HG02970 (cell line): Measurements from ENCODE around the gene ATP6V0C.

Experiments
- ATAC-seq: cut with Tn5 transposase; IDR thresholded peaks from one replicate; pipeline ENCODE4 v1.9.1; 2021; ENCODE audit warnings: mild to moderate bottlenecking, moderate library complexity, moderate number of reproducible peaks; ENCODE audit not compliant: unreplicated experiment, low FRiP score

The ATP6V0C gene

DNA sequence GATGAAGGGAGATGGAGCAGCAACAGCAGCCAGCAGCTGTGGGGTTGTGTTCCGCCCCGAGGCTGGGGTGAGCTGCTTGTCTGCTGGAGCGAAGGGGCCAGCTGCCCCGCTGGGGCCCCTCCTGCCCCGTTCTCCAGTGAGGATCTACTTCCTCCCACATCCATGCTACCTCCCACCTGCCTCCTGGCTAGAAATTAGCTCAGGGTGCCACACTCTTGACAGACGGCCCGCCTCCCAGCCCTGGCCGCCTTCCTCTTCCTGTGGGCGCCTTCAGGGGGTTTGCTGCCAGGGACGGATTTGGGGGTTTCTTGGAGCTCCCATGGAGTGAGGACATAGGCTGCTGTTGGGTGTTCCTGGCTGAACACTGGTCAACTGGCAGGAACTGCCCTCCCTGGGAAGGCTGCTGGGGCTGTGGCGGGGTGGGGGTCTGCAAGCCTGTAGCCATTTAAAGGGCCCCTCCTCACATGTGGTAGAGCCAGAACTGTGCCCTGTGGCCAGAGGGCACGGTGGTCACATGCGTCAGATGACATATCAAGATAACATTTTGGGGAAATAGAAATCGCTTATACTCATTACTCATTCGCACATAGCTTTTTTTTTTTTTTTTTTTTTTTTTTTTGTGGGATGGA, 25.7 kb upstream of the ATP6V0C start:
- no peak for ATAC-seq

DNA sequence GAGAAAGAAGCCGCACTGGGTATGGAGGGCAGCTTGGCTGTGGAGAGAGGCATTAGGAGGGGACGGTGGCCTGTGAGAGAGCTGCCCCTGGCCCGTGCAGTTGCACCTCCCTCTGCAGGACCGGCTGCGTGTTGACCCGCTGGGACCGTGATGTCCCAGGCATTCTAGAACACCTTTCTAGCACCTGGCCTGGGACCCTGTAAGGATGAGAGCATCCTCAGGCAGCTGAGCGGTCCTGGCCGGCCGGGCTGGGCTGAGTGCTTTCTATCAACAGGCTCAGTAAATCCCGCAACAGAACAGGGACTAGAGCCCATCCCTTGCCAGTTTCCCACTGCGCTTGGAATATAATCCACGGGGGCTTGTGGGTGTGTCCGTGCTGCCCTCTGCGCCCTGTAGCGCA, 24.2 kb upstream of the ATP6V0C start:
- no peak for ATAC-seq

DNA sequence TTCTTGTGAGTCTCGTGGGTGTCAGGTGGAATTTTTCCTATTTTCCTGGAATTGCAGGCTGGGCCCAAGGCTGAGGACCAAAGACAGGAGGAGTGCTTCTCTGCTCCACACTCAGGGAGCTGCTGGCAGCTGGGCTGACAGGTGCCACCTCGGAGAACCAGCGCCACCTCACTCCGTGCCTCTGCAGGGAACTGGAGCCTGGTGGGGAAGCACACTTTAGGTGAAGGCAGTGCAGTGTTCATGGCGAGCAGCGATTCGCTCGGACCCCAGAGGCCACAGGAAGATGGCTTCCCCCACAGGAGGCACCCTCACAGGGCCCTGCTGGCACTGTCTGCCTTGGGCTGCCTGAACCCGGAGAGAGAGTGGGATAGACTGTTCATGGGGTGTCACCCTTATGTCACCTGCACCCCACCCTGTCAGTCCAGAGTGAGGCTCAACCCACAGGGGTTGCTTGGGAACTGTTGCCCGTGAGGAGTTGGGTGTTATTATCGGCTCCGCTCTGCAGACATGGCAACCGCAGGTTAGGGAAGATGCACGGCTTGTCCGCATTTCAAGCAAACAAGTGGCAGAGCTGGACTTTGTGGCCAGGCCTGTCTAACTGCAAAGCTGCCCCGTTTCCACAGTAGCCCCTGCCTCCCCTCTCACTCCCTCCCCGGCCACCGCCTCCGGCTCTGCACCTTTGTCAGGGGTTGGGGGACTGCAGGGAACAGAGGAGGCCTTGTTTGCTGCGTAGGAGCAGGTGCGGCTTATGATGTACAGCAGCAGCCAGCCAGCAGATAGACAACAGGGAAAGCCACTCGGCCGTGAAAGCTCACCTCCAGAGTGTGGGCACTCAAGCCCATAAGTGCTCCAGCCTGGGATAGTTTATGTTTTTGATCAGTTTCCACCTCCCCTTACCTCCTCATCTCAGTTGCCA, 23.3 kb upstream of the ATP6V0C start:
- ATAC-seq, result no peak

DNA sequence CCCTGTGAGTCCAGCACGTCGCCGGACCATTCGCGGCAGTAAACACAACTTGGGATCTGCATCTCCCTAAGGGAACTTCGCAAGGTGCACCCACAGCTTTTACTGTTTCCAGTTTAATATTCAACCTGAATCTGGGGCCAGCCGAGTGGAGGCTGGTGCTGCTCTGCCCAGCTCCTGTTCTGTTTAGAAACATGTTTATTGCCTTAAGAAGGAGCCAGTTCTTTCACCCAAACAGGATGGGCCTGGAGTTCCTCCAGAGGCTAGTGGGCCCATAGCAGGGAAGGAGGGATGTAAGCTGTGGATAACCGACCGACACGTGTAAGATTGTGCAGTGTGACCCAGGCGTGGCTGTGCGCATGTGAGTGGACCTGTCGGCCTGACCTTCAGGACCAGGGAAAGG, 21.5 kb upstream of the ATP6V0C start:
- no peak for ATAC-seq

DNA sequence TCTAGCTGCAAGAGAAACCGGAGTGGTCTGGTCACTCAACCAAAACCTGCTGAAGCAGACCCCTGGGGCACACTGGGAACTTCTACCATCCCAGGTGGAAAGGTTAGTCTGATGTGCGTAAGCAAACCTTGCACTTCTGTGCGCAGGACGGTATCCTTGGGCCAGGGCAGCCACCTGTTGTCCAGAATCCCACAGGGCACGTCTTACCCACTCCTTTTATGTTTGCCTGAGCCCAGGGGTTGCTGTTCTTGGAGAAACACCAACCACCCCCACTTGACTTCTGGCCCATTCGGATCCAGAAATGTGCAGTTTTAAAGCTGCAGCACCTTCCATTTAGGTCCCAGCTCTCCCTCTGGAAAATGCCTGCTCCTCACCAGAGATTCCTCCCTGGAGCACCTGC, 20.1 kb upstream of the ATP6V0C start:
- ATAC-seq, result no peak

DNA sequence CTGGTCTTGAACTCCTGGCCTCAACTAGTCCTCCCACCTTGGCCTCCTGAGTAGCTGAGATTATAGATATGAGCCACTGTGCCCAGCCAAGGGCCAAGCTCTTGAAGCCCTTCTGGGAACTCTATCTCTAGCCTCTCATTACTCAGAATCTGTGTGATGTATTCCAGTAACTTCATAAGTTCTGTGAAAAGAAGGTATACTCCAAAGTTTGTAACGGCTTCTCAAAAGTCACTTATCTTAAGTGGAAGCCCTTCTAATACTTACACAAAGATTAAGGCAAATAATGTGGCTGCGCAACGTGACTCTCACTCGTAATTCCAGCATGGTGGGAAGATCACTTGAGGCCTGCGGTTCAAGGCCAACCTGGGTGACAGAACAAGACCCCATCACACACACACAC, 19.1 kb upstream of the ATP6V0C start:
- no peak for ATAC-seq

DNA sequence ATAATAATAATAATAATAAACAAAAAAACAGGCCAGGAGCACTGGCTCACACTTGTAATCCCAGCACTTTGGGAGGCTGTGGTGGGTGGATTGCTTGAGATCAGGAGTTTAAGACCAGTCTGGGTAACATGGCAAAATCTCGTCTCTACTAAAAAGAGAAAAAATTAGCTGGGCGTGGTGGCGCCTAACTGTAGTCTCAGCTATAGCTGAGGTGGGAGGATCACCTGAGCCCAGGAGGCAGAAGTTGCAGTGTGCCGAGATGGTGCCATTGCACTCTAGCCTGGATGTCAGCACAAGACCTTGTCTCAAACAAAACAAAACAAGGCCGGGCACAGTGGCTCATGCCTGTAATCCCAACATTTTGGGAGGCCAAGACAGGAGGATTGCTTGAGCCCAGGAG, 18.7 kb upstream of the ATP6V0C start:
- ATAC-seq, result no peak

GRCh38 chr16:2496223-2497115, 17.3 kb upstream of the ATP6V0C start:
- no peak for ATAC-seq

- ATAC-seq, result no peak
Observed at GRCh38 chr16:2497116-2497630, 16.6 kb upstream of the ATP6V0C start.

GRCh38 chr16:2497695-2498484, 15.9 kb upstream of the ATP6V0C start:
- ATAC-seq, result no peak

- no peak for ATAC-seq
Observed at GRCh38 chr16:2498531-2499253, 15.1 kb upstream of the ATP6V0C start.

DNA sequence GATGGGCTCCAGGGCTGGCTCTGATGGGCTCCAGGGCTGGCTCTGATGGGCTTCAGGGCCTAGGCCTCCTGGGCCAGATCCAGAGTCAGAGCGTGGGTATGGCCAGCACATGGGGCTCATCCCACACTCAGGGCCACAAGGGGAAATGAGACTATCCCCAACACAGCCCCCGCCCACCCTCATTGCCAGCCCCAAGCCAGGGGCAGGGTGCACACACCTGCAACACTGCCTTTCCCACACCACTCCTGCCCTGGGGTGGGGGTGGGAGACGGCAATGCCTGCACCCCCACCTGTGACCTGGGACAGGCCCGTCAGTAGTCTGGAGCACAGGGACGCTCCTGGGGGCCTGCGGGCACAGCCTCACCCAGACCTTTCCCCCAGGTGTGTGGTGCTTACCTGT, 14.3 kb upstream of the ATP6V0C start:
- ATAC-seq, result no peak

DNA sequence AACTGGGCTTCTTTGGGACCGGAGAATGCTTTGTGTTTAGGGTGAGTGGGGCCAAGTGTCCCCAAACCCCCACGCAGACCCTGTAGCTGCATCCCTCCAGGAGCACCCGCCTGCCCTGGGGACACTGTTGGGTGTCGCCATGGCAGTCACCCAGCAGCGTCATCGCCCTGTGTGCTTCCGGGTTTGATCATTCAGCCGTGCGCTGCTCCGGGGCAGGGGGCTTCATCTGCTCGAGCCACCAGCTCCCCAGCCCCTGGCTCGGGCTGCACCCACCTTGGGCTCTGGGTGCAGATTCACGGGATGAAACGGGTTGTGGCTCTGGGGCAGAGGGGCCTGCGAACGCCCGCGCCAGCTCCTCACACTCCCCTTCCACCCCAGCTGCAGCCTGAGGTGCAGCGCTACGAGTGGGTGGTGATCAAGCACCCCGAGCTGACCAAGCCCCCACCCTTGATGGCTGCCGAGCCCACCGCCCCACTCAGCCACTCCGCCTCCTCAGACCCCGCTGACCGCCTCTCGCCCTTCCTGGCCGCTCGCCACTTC, 13.8 kb upstream of the ATP6V0C start:
- no peak for ATAC-seq

GRCh38 chr16:2500430-2500917, 13.3 kb upstream of the ATP6V0C start:
- no peak for ATAC-seq

DNA sequence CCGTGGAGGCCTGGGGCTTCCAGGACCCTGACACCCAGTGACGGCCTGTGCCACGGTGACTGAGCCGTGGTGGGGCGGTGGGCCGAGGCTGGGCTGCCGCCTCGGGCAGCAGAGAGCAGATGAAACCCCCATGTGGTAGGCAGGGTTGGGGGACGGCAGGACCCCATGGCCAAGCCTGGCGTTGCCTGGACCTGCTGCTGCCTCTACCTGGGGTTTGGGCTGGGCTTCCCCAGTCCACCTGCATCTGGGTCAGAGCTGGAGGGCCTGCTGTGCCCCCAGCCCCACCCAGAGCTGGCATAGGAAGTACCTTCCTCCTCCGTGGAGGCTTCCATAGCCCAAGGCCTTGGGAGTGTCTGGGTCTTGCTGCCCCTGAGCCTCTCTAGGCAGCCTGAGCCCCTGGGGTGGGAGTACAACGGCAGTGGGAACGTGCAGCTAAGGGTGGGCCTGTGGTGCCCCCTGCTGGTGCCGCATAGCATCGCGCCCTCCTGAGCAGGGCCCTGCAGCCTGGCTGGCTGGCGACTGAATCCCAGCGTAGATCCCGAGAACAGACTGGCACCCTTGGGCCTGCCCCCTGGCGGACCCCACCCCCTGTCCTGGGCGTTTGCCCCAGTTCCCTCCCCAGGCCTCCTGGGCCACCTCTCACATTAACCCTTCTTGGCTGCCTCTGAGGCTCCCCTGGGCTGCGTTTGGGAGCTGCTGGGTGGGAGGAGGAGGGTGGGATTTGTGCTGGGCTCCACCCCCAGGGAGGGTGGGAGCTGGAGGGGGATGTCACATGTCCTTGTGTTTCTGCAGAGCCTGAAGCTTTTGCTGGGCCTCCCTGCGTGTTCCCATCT, 12.6 kb upstream of the ATP6V0C start:
- no peak for ATAC-seq

DNA sequence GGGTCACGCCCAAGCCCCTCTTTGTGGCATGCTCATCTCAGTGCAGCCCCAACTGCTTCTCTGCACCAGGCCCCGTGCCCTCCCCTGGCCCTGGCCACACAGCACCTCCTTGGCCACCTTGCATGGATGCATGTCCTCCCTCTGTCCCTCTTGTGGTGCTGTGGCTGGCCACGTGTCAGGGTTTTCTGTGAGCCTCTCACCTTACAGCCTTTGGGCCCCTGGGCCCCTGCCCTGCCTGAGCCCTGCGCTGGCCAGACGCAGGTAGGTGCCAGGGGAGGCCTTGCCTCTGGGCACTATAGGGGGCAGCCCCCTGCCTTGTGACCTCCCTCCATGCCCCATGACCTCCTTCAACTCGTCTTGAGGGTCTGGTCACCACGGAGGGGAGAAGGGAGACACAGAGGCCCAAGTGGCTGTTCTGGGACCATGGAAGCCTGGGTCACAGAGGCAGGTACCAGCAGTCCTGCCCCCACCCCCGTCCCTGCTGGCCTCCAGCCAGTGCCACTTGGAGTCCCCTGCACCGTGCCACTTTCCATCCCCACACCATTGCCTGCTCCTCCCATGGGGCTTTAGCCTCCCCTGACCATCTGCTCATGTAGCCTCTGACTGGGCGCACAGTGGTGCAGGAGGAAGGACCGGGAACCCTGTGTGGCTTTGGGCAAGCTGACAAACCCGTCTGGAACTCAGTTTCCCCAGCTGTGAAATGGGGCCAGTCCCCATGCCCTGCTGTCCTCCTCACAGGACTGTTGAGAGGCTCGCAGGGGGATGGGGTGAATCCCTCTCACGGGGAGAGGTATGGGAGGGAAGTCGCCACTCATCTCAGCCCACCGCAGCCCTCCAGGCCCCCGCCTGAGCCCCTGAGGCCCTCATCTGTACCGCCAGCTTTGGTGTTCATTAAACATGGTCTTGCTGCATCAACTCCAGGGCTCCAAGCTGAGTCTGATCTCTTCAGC, 11.5 kb upstream of the ATP6V0C start:
- no peak for ATAC-seq

- no peak for ATAC-seq
Observed at GRCh38 chr16:2505695-2506094, 8.1 kb upstream of the ATP6V0C start.
